Measurements from ENCODE around the gene SLC23A1. TPM values are rescaled to one million over a fixed set of nuclear protein-coding genes. Genes with fewer than 3 reads are reported as not detected.

Gene SLC23A1
- total and polyA plus RNA-seq, 4 donors: 0.30 to 4.4 (median 0.79) TPM

DNA sequence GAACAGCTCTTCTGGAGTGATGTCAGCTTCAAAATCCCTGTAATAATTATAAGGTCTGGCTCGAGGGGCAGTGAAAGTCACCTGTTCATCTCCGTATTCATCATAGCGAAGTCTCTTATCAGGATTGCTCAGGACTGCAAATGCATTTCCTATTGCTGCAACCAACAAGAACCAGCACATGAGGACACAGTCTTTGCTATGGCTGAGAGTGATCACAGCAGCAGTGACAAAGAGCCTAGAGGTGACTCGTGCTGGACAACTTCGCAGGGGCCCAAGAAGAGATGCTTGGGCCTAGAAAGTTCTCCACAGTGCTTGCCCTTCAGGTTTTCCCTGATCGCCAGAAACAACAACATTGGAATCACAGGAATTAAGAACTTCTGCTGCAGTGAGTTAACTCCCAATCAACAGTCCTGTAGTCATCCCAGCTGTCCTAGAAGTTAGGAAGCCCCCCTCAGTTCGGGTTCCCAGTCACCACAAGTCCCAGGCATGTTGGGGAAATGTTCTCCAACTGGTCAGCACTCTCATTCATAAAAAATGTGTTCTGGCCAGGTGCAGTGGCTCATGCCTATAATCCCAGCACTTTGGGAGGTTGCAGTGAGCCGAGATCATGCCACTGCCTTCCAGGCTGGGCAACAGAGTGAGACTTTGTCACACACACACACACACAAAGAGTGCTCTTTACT is 43.2 kb upstream of the SLC23A1 start:
- no peaks in the 10 kb centered on the region for H3K9me3 ChIP-seq (ENCODE audit: control insufficient read depth in 4 of 4, insufficient read depth in 3 of 4, low read length in 3 of 4)
- no peak overlapping the region for H3K4me3 ChIP-seq
- TF ChIP-seq, protein P1, sequence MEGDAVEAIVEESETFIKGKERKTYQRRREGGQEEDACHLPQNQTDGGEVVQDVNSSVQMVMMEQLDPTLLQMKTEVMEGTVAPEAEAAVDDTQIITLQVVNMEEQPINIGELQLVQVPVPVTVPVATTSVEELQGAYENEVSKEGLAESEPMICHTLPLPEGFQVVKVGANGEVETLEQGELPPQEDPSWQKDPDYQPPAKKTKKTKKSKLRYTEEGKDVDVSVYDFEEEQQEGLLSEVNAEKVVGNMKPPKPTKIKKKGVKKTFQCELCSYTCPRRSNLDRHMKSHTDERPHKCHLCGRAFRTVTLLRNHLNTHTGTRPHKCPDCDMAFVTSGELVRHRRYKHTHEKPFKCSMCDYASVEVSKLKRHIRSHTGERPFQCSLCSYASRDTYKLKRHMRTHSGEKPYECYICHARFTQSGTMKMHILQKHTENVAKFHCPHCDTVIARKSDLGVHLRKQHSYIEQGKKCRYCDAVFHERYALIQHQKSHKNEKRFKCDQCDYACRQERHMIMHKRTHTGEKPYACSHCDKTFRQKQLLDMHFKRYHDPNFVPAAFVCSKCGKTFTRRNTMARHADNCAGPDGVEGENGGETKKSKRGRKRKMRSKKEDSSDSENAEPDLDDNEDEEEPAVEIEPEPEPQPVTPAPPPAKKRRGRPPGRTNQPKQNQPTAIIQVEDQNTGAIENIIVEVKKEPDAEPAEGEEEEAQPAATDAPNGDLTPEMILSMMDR (IDR thresholded peaks at IDR 0.05; ENCODE audit: control extremely low read depth, extremely low read depth): no peak
- no peaks in the 10 kb centered on the region for H3K4me1 ChIP-seq (ENCODE audit: control insufficient read depth in 5 of 5, insufficient read depth in 5 of 5, low read length in 5 of 5)
- no peak for DNase-seq
- peaks cover 6 to 27% (median 18%) of the 10 kb centered on the region in 4 donors for H3K36me3 ChIP-seq (ENCODE audit: control insufficient read depth in 4 of 4, insufficient read depth in 4 of 4, low read length in 4 of 4)
- WGBS, 2 donors: 75 to 83% methylated on average over 8 of the region's 8 CpGs
- no peak overlapping the region for H3K9ac ChIP-seq (ENCODE audit: insufficient read depth in 1 of 2, low read length in 2 of 2)
- H3K27ac ChIP-seq (ENCODE audit: low read depth in 1 of 2, low read length in 1 of 2): no peak overlapping the region
- H3K27me3 ChIP-seq (ENCODE audit: control insufficient read depth in 3 of 3, insufficient read depth in 3 of 3, low read length in 2 of 3): no peaks in the 10 kb centered on the region
- no peak for ATAC-seq (ENCODE audit: insufficient read depth, low FRiP score)

DNA sequence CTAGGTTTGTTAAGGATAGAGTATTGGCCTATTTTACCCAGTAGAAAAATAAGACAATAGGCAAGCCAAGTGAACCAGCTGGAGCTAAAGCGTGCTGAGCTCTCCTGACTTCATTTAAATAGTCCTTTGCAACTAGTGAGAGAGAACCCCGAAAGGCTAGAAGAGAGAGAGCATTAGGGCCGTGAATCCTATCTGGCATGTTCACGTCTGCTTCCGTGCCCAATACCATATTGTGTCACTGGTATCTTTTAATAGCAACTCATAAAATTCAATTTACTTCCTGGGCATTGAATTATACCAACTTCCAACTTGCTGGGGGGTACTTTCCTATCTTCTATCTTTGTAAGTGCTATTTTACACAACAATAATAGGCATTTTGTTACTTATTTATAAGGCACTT is 42.4 kb upstream of the SLC23A1 start:
- peaks cover 6 to 35% (median 18%) of the 10 kb centered on the region in 4 donors for H3K36me3 ChIP-seq (ENCODE audit: control insufficient read depth in 4 of 4, insufficient read depth in 4 of 4, low read length in 4 of 4)
- no peak overlapping the region for H3K9ac ChIP-seq (ENCODE audit: insufficient read depth in 1 of 2, low read length in 2 of 2)
- DNase-seq (no peak), ATAC-seq (ENCODE audit: insufficient read depth, low FRiP score) (no peak)
- H3K27me3 ChIP-seq (ENCODE audit: control insufficient read depth in 3 of 3, insufficient read depth in 3 of 3, low read length in 2 of 3): no peaks in the 10 kb centered on the region
- H3K9me3 ChIP-seq (ENCODE audit: control insufficient read depth in 4 of 4, insufficient read depth in 3 of 4, low read length in 3 of 4): no peaks in the 10 kb centered on the region
- TF ChIP-seq, protein P1 (IDR thresholded peaks at IDR 0.05; ENCODE audit: control extremely low read depth, extremely low read depth): no peak
- WGBS, 2 donors: 93 to 95% methylated on average over 5 of the region's 5 CpGs
- no peaks in the 10 kb centered on the region for H3K4me1 ChIP-seq (ENCODE audit: control insufficient read depth in 5 of 5, insufficient read depth in 5 of 5, low read length in 5 of 5)
- H3K27ac ChIP-seq (ENCODE audit: low read depth in 1 of 2, low read length in 1 of 2): no peak overlapping the region
- no peak overlapping the region for H3K4me3 ChIP-seq

DNA sequence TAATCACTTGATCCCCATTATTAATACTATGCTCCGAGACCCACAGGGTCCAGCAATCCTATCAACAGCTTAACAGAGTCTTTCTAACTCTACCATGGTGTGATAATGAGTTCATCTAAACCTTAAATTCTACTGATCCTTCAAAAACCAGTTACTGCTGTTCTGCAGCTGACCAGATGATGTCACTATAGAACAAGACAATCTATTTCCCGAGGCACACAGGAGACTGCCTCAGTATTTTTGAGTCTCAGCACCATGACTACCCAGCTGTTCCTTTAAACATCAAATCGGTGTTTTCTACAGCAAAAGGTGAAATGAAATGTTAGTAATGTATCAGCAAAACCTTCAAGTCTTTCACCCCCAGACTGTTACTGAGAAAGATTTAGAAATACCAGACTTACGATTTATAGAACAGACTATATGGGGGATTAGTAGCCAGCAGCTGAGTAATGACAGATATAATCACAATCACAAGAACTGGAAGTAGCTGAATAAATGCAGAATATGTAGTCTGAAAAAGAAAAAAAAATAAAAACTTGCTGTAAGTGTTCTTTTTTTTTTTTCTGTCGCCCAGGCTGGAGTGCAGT is 39.3 kb upstream of the SLC23A1 start:
- TF ChIP-seq, protein P1 (IDR thresholded peaks at IDR 0.05; ENCODE audit: control extremely low read depth, extremely low read depth): peak; percentile 82
- peaks cover 11 to 44% (median 19%) of the 10 kb centered on the region in 4 donors for H3K36me3 ChIP-seq (ENCODE audit: control insufficient read depth in 4 of 4, insufficient read depth in 4 of 4, low read length in 4 of 4)
- H3K27me3 ChIP-seq (ENCODE audit: control insufficient read depth in 3 of 3, insufficient read depth in 3 of 3, low read length in 2 of 3): no peaks in the 10 kb centered on the region
- no peak overlapping the region for H3K4me3 ChIP-seq
- H3K9me3 ChIP-seq (ENCODE audit: control insufficient read depth in 4 of 4, insufficient read depth in 3 of 4, low read length in 3 of 4): no peaks in the 10 kb centered on the region
- H3K9ac ChIP-seq (ENCODE audit: insufficient read depth in 1 of 2, low read length in 2 of 2): no peak overlapping the region
- WGBS, 2 donors: 44 to 46% methylated on average over 5 of the region's 5 CpGs
- peak; percentile 66 for ATAC-seq (ENCODE audit: insufficient read depth, low FRiP score)
- no peak overlapping the region for H3K27ac ChIP-seq (ENCODE audit: low read depth in 1 of 2, low read length in 1 of 2)
- peak; percentile 55 to 84 (median 83) for DNase-seq
- H3K4me1 ChIP-seq (ENCODE audit: control insufficient read depth in 5 of 5, insufficient read depth in 5 of 5, low read length in 5 of 5): peaks cover 0 to 5% (median 0%) of the 10 kb centered on the region in 5 donors
